K562 (cell line): Measurements from ENCODE around the gene IRX3. TPM values are rescaled to one million over a fixed set of nuclear protein-coding genes. Genes with fewer than 3 reads are reported as not detected.

Experiments
- RREB1 ChIP-seq: fragments of 250-450 bp; sonication (Bioruptor Pico); IDR thresholded peaks from 2 replicates; pipeline ENCODE4 v1.4.0; 2020
- ZNF280B ChIP-seq: fragments of 250-450 bp; sonication (Bioruptor Pico); IDR thresholded peaks from 2 replicates; pipeline ENCODE4 v1.5.1; 2021; ENCODE audit warnings: mild to moderate bottlenecking
- polyA plus RNA-seq, 8 experiments: library from polyadenylated mRNA; depleted of rRNA in 4 of 8; stranded (reverse) in 5 of 8; unstranded in 3 of 8; fragments of >200 nt; fragmentation: Nextera tagmentation in 2 of 8; fragmentation: Illumina TruSeq in 1 of 8; extraction: Ambion mirVana in 2 of 8; extraction: Trizol in 1 of 8; gene quantifications; 2 replicates each; pipeline versions ENCODE4 v1.2.1 to v1.2.3, GENCODE V29; 2011 to 2014; ENCODE audit warnings: inconsistent platforms in 1 of 8, missing spikeins in 1 of 8
- total RNA-seq, 7 experiments: library from RNA; depleted of rRNA in 6 of 7; stranded (reverse); fragments of >200 nt in 6 of 7; fragmentation: Illumina TruSeq in 2 of 7; extraction: Trizol in 2 of 7; gene quantifications; 2 replicates each; pipeline versions ENCODE4 v1.2.1 to v1.2.3, GENCODE V29; 2011 to 2021; ENCODE audit warnings: low replicate concordance in 1 of 7

IRX3 gene
- total and polyA plus RNA-seq, 9 of the 15 experiments (the other 6 are each of a cell fraction or from before 2014, with no cell fraction given) = not detected

- TF ChIP-seq RREB1 (CRISPR knock-in tag) = no peak
- no peak for TF ChIP-seq ZNF280B
- TF ChIP-seq, all 486 proteins: peak for 0
These were observed 46.1 kb downstream of the IRX3 start (continued) for GRCh38 chr16:54240271-54241129.
